Activated naive CD4-positive, alpha-beta T cell treated with anti-CD3 and anti-CD28 coated beads for 36 hours (primary cell): ENCODE data around the gene FSTL4. TPM values are rescaled to one million over a fixed set of nuclear protein-coding genes. Genes with fewer than 3 reads are reported as not detected.

Experiments used
- CTCF ChIA-PET: fragments of 350-600 bp; sonication (Branson Sonifier 250); formaldehyde crosslinking; loops from one replicate; lab custom pipeline; 2021; ENCODE audit warnings: antibody characterized with exemption; lab: Charles Lee
- DNase-seq: peaks from one replicate; pipeline ENCODE4 v3.0.0-alpha.2; 2020
- H3K27ac Mint-ChIP-seq: one replicate; pipeline ENCODE4 v1.8.0; 2021; ENCODE audit warnings: mild to moderate bottlenecking, mixed read lengths
- H3K27me3 Mint-ChIP-seq: one replicate; pipeline ENCODE4 v1.8.0; 2021; ENCODE audit warnings: low read depth, mixed read lengths
- H3K36me3 Mint-ChIP-seq: one replicate; pipeline ENCODE4 v1.8.0; 2021; ENCODE audit warnings: low read depth, mixed read lengths
- H3K4me1 Mint-ChIP-seq: one replicate; pipeline ENCODE4 v1.8.0; 2021; ENCODE audit warnings: low read depth, mixed read lengths
- H3K4me3 Mint-ChIP-seq: one replicate; pipeline ENCODE4 v1.8.0; 2021; ENCODE audit warnings: mild to moderate bottlenecking, moderate library complexity, mixed read lengths
- H3K9me3 Mint-ChIP-seq: one replicate; pipeline ENCODE4 v1.8.0; 2021; ENCODE audit warnings: mixed read lengths
- intact Hi-C: fragments of 100-400 bp; cut with micrococcal nuclease; formaldehyde crosslinking; loops from one replicate; pipeline ENCODE4 v1.15.1; 2023
- total RNA-seq, 2 experiments: library from RNA; stranded (reverse); gene quantifications; one replicate each; pipeline ENCODE4 v1.2.3, GENCODE V29; 2021

The FSTL4 gene
- total RNA-seq, 2 experiments from 2014 or later: 0.29 to 0.30 TPM

GRCh38 chr5:133382661-133383579 is 229.4 kb downstream of the FSTL4 start:
- no peak overlapping the region for H3K27ac Mint-ChIP-seq
- H3K9me3 Mint-ChIP-seq: peaks cover under 1% of the 10 kb centered on the region
- intact Hi-C loops: no loop called here
- CTCF ChIA-PET: interaction anchor here (0.8 kb wide), 1 partner anchor 18 kb away, joined by 3 read pairs; no protein-coding TSS in a partner anchor
- no peak for DNase-seq
- peaks cover 2% of the 10 kb centered on the region for H3K4me1 Mint-ChIP-seq
- H3K4me3 Mint-ChIP-seq: no peak overlapping the region
- peaks cover 1% of the 10 kb centered on the region for H3K27me3 Mint-ChIP-seq
- no peaks in the 10 kb centered on the region for H3K36me3 Mint-ChIP-seq

GRCh38 chr5:133381571-133382365 is 230.6 kb downstream of the FSTL4 start:
- H3K9me3 Mint-ChIP-seq: peaks cover 12% of the 10 kb centered on the region
- peaks cover 3% of the 10 kb centered on the region for H3K27me3 Mint-ChIP-seq
- peaks cover 2% of the 10 kb centered on the region for H3K4me1 Mint-ChIP-seq
- H3K36me3 Mint-ChIP-seq: peaks cover 5% of the 10 kb centered on the region
- CTCF ChIA-PET: interaction anchor here (0.8 kb wide), 1 partner anchor 17 kb away, joined by 3 read pairs; no protein-coding TSS in a partner anchor
- H3K27ac Mint-ChIP-seq: no peak overlapping the region
- no peak overlapping the region for H3K4me3 Mint-ChIP-seq
- DNase-seq: no peak
- intact Hi-C loops: no loop called here

- Mint-ChIP-seq H3K36me3 (peaks cover 5% of the 10 kb centered on the region), H3K4me3 (no peak overlapping the region), H3K9me3 (peaks cover 19% of the 10 kb centered on the region), H3K4me1 (no peaks in the 10 kb centered on the region), H3K27ac (no peak overlapping the region), H3K27me3 (peaks cover 3% of the 10 kb centered on the region)
- CTCF ChIA-PET: no interaction called here
- DNase-seq: no peak
- intact Hi-C loops: no loop called here
These were observed 231.3 kb downstream of the FSTL4 start for GRCh38 chr5:133381041-133381440.

GRCh38 chr5:133377736-133378135 is 234.6 kb downstream of the FSTL4 start:
- Mint-ChIP-seq H3K27me3 (peaks cover 3% of the 10 kb centered on the region), H3K4me3 (no peak overlapping the region), H3K27ac (no peak overlapping the region), H3K4me1 (no peaks in the 10 kb centered on the region), H3K36me3 (peaks cover 5% of the 10 kb centered on the region), H3K9me3 (peaks cover 19% of the 10 kb centered on the region)
- no peak for DNase-seq
- intact Hi-C loops: no loop called here
- CTCF ChIA-PET: interaction anchor here (0.7 kb wide), 1 partner anchor 29 kb away, joined by 3 read pairs; no protein-coding TSS in a partner anchor

GRCh38 chr5:133376986-133377385 is 235.4 kb downstream of the FSTL4 start:
- no peak overlapping the region for H3K27ac Mint-ChIP-seq
- peaks cover 3% of the 10 kb centered on the region for H3K27me3 Mint-ChIP-seq
- peaks cover 19% of the 10 kb centered on the region for H3K9me3 Mint-ChIP-seq
- peaks cover 5% of the 10 kb centered on the region for H3K36me3 Mint-ChIP-seq
- no peak for DNase-seq
- CTCF ChIA-PET: interaction anchor here (0.5 to 0.6 kb wide), 2 partner anchors 251 to 323 kb away, joined by 3 read pairs; no protein-coding TSS in a partner anchor
- H3K4me3 Mint-ChIP-seq: no peak overlapping the region
- no peaks in the 10 kb centered on the region for H3K4me1 Mint-ChIP-seq
- intact Hi-C loops: no loop called here

GRCh38 chr5:133373121-133373870 is 239.0 kb downstream of the FSTL4 start:
- intact Hi-C loops: no loop called here
- DNase-seq: no peak
- CTCF ChIA-PET: no interaction called here
- H3K4me3 Mint-ChIP-seq: no peak overlapping the region
- H3K36me3 Mint-ChIP-seq: peaks cover 5% of the 10 kb centered on the region
- H3K4me1 Mint-ChIP-seq: no peaks in the 10 kb centered on the region
- H3K27ac Mint-ChIP-seq: no peak overlapping the region
- peaks cover 19% of the 10 kb centered on the region for H3K9me3 Mint-ChIP-seq
- H3K27me3 Mint-ChIP-seq: peaks cover 3% of the 10 kb centered on the region

- peaks cover 4% of the 10 kb centered on the region for H3K36me3 Mint-ChIP-seq
- H3K4me1 Mint-ChIP-seq: no peaks in the 10 kb centered on the region
- no peak overlapping the region for H3K27ac Mint-ChIP-seq
- intact Hi-C loops: no loop called here
- H3K4me3 Mint-ChIP-seq: no peak overlapping the region
- CTCF ChIA-PET: interaction anchor here (0.7 to 1.1 kb wide), 2 partner anchors 88 to 204 kb away, joined by 3 to 4 read pairs; no protein-coding TSS in a partner anchor
- peaks cover 13% of the 10 kb centered on the region for H3K9me3 Mint-ChIP-seq
- no peak for DNase-seq
- H3K27me3 Mint-ChIP-seq: no peaks in the 10 kb centered on the region
These were observed 239.9 kb downstream of the FSTL4 start for GRCh38 chr5:133372293-133372937.

GRCh38 chr5:133371371-133372155 is 240.8 kb downstream of the FSTL4 start:
- Mint-ChIP-seq H3K36me3 (no peaks in the 10 kb centered on the region), H3K4me1 (no peaks in the 10 kb centered on the region), H3K9me3 (peaks cover 6% of the 10 kb centered on the region), H3K27ac (no peak overlapping the region), H3K4me3 (no peak overlapping the region), H3K27me3 (no peaks in the 10 kb centered on the region)
- CTCF ChIA-PET: interaction anchor here (1.1 kb wide), 1 partner anchor 89 kb away, joined by 4 read pairs; no protein-coding TSS in a partner anchor
- intact Hi-C loops: no loop called here
- DNase-seq: no peak

- Mint-ChIP-seq H3K4me1 (no peaks in the 10 kb centered on the region), H3K9me3 (no peaks in the 10 kb centered on the region), H3K36me3 (no peaks in the 10 kb centered on the region), H3K4me3 (no peak overlapping the region), H3K27ac (no peak overlapping the region), H3K27me3 (peaks cover 3% of the 10 kb centered on the region)
- no peak for DNase-seq
- CTCF ChIA-PET: no interaction called here
- intact Hi-C loops: no loop called here
These were observed 241.4 kb downstream of the FSTL4 start for GRCh38 chr5:133370904-133371303.

GRCh38 chr5:133370036-133370831 is 242.1 kb downstream of the FSTL4 start:
- no peaks in the 10 kb centered on the region for H3K9me3 Mint-ChIP-seq
- CTCF ChIA-PET: no interaction called here

More at GRCh38 chr5:133370036-133370831, 242.1 kb downstream of the FSTL4 start:
- Mint-ChIP-seq H3K4me1 (no peaks in the 10 kb centered on the region), H3K27ac (no peak overlapping the region), H3K27me3 (peaks cover 4% of the 10 kb centered on the region), H3K4me3 (no peak overlapping the region), H3K36me3 (no peaks in the 10 kb centered on the region)
- intact Hi-C loops: no loop called here
- no peak for DNase-seq
